Panc1 (cell line): ENCODE measurements around the gene ALPK3. TPM values are rescaled to one million over a fixed set of nuclear protein-coding genes. Genes with fewer than 3 reads are reported as not detected.

Source experiments
- ATAC-seq: fragments of 200-7000 bp; cut with Tn5 transposase; 2 replicates; pipeline ENCODE4 v1.9.1; 2020; ENCODE audit warnings: mild to moderate bottlenecking, moderate library complexity
- BruUV-seq: library from RNA; stranded (reverse); fragments of 400-500 nt; replicated peaks from 2 replicates; lab custom pipeline; 2021; lab: Mats Ljungman, UMichigan
- CTCF ChIA-PET: fragments of 300-600 bp; sonication (Branson Sonifier 250); formaldehyde crosslinking; loops from one replicate; lab custom pipeline; 2022; ENCODE audit warnings: antibody characterized with exemption; lab: Charles Lee
- POLR2A ChIA-PET: fragments of 300-600 bp; sonication (Branson Sonifier 250); formaldehyde crosslinking; loops from one replicate; lab custom pipeline; 2022; ENCODE audit warnings: antibody characterized with exemption; lab: Charles Lee
- DNase-seq: peaks from one replicate; pipeline ENCODE4 v3.0.0-alpha.2; 2010; ENCODE audit warnings: low read depth, low spot score
- H3K27ac ChIP-seq: 2 replicates; pipeline ENCODE4 v1.5.1; 2011; ENCODE audit warnings: mild to moderate bottlenecking, low read length, inconsistent platforms
- H3K27me3 ChIP-seq: fragments of 200-500 bp; sonication (Bioruptor generic); 2 replicates; pipeline ENCODE4 v1.6.0; 2014; ENCODE audit warnings: low read length, inconsistent platforms; ENCODE audit not compliant: control insufficient read depth, insufficient read depth
- H3K36me3 ChIP-seq: fragments of 200-500 bp; sonication (Bioruptor generic); 2 replicates; pipeline ENCODE4 v1.5.1; 2014; ENCODE audit warnings: inconsistent platforms, mild to moderate bottlenecking, low read length, moderate library complexity; ENCODE audit not compliant: control insufficient read depth, insufficient read depth
- H3K4me1 ChIP-seq: 2 replicates; pipeline ENCODE4 v1.5.1; 2011; ENCODE audit warnings: inconsistent platforms, mild to moderate bottlenecking, low read length, moderate library complexity; ENCODE audit not compliant: control insufficient read depth, insufficient read depth
- H3K4me3 ChIP-seq, 2 experiments: 2 replicates each; pipeline ENCODE4 v1.5.1; 2011 to 2012; ENCODE audit warnings: low read depth in 2 of 2, low read length in 2 of 2, mild to moderate bottlenecking in 2 of 2, inconsistent platforms in 1 of 2, moderate library complexity in 1 of 2
- H3K9me3 ChIP-seq: fragments of 200-500 bp; sonication (Bioruptor generic); 2 replicates; pipeline ENCODE4 v1.5.1; 2014; ENCODE audit warnings: low read depth, mild to moderate bottlenecking, inconsistent platforms, low read length, moderate library complexity; ENCODE audit not compliant: control insufficient read depth, insufficient read depth
- CTCF ChIP-seq: fragments of 450-650 bp; IDR thresholded peaks from 2 replicates; pipeline ENCODE4 v1.5.1; 2017; ENCODE audit warnings: mild to moderate bottlenecking
- POLR2AphosphoS5 ChIP-seq: IDR thresholded peaks from 2 replicates; pipeline ENCODE4 v1.6.1; 2012; ENCODE audit warnings: mild to moderate bottlenecking, low read depth, low read length, moderate library complexity
- REST ChIP-seq, 2 experiments: IDR thresholded peaks; 2 replicates each; pipeline ENCODE4 v1.6.1; 2011 to 2012; ENCODE audit warnings: low read depth in 2 of 2, control low read depth in 1 of 2, low read length in 1 of 2, mild to moderate bottlenecking in 1 of 2, moderate library complexity in 1 of 2; ENCODE audit not compliant: insufficient read depth in 1 of 2
- SIN3A ChIP-seq: IDR thresholded peaks from 2 replicates; pipeline ENCODE4 v1.6.1; 2012; ENCODE audit warnings: low read depth, mild to moderate bottlenecking, low read length, moderate library complexity, borderline replicate concordance; ENCODE audit not compliant: insufficient read depth
- in situ Hi-C: cut with HindIII; loops from 2 replicates; pipeline ENCODE4 v1.10.0; 2016; ENCODE audit warnings: low sequenced_read_pairs, low pct_unique_long_range_greater_than_20kb
- intact Hi-C: fragments of 100-400 bp; cut with micrococcal nuclease; formaldehyde crosslinking; loops from one replicate; pipeline ENCODE4 v1.10.0; 2022; ENCODE audit not compliant: unreplicated experiment
- total RNA-seq: library from RNA; stranded (reverse); gene quantifications from one replicate; pipeline ENCODE4 v1.2.1, GENCODE V29; 2021; ENCODE audit not compliant: unreplicated experiment

Gene ALPK3
- total RNA-seq, 1 experiment from 2014 or later, result 1.0 TPM

GRCh38 chr15:84890670-84891162 lies 73.6 kb downstream of the ALPK3 start:
- CTCF ChIA-PET, result no interaction called here
- BruUV-seq, result no TSS peak

GRCh38 chr15:84891339-84891738 lies 74.2 kb downstream of the ALPK3 start:
- intact Hi-C loops, result no loop called here
- no TSS peak for BruUV-seq
- no peaks in the 10 kb centered on the region for H3K36me3 ChIP-seq
- POLR2A ChIA-PET, result interaction anchor here (0.5 kb wide), 1 partner anchor 9 kb away, joined by 3 read pairs; no protein-coding TSS in a partner anchor
- in situ Hi-C loops, result no loop called here
- ATAC-seq, result no peak
- H3K9me3 ChIP-seq, result no peaks in the 10 kb centered on the region
- CTCF ChIA-PET, result no interaction called here
- no peaks in the 10 kb centered on the region for H3K27me3 ChIP-seq
- TF ChIP-seq CTCF, result no peak
- H3K4me1 ChIP-seq, result no peaks in the 10 kb centered on the region
- no peak for DNase-seq
- no peak overlapping the region for H3K27ac ChIP-seq
- no peak overlapping the region for H3K4me3 ChIP-seq

More at GRCh38 chr15:84890670-84891162, 73.6 kb downstream of the ALPK3 start:
- no peak for DNase-seq
- Histone ChIP-seq H3K9me3 (no peaks in the 10 kb centered on the region), H3K27ac (no peak overlapping the region), H3K4me1 (no peaks in the 10 kb centered on the region), H3K27me3 (no peaks in the 10 kb centered on the region), H3K36me3 (no peaks in the 10 kb centered on the region), H3K4me3 (no peak overlapping the region)
- POLR2A ChIA-PET, result no interaction called here
- ATAC-seq, result no peak
- intact Hi-C loops (no loop called here), in situ Hi-C loops (no loop called here)
- TF ChIP-seq SIN3A, result no peak
- no peak for TF ChIP-seq POLR2AphosphoS5
- TF ChIP-seq CTCF, result no peak
- no peak for TF ChIP-seq REST (IDR thresholded peaks at IDR 0.05; ENCODE audit: insufficient read depth in 1 of 2, low read depth in 2 of 2, low read length in 1 of 2)
